NCI-H2171 (cell line): ENCODE measurements around the gene ARHGAP15.
"Not testable (repeated sequence)": the region's sequence is repeated elsewhere in the genome, so short reads cannot be mapped to it uniquely, and the experiment has no call there.

Experiments used
- DNase-seq: peaks from one replicate; lab custom pipeline; 2025; lab: John Stamatoyannopoulos, UW

Gene ARHGAP15

GRCh38 chr2:143529118-143529720 is 400.0 kb downstream of the ARHGAP15 start:
- no peak for DNase-seq

GRCh38 chr2:143530758-143531157 is 401.5 kb downstream of the ARHGAP15 start:
- DNase-seq = no peak

DNA sequence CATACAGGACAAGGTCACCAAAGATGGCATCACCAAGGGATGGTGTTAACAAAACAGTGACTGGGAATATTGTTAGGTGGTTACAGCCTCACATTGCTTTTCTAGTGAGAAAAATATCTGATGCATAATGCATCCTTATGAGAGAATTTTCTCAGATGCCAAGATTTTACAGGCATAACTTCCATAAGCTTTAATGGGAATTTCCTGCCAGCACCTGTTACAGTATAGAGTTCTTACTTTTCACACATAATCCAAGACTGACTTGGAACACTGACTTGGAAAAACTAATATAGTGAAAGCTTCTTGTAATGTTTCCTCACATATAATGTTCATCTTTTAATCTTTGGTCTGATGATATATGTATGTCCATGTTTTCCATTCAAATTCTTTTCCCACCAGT is 402.8 kb downstream of the ARHGAP15 start:
- no peak for DNase-seq

DNA sequence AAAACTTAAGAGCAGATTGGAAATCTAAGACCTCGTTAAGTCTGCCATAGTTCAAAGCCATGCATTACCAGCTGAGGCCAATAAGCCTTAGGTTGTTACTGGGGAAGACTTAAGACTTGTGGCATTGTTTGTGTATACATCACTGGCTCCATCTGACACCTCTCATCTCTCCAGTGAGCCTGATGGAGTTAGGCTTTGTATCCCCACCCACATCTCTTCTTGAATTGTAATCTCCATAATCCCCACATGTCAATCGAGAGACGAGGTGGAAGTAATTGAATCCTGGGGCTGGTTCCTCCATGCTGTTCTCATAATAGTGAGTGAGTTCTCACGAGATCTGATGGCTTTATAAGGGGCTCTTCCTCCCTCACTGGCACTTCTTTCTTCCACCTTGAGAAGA is 404.6 kb downstream of the ARHGAP15 start:
- no peak for DNase-seq

DNA sequence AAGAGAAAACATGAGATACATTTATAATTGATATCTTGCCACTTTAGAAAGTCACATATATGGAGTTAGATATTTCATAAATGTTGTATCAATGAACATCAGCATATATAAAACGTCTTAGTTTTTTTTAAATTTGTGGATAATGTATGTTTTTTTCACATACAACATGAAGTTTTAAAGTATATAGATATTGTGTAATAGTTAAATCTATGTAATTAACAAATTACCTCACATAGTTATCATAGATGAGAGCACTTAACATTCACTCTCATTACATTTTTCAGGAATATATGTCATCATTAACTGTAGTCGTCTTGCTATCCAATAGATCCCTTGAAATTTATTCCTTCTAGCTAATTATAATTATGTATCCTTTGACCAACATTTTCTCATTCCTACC is 406.6 kb downstream of the ARHGAP15 start:
- DNase-seq = no peak

DNA sequence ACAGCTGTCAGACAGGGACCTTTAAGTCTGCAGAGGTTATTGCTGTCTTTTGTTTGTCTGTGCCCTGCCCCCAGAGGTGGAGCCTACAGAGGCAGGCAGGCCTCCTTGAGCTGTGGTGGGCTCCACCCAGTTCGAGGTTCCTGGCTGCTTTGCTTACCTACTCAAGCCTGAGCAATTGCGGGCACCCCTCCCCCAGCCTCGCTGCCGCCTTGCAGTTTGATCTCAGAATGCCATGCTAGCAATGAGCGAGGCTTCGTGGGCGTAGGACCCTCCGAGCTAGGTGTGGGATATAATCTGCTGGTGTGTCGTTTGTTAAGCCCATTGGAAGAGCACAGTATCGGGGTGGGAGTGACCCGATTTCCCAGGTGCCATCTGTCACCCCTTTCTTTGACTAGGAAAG is 412.7 kb downstream of the ARHGAP15 start:
- DNase-seq = not testable (repeated sequence)

- DNase-seq = no peak
These were observed 416.1 kb downstream of the ARHGAP15 start for GRCh38 chr2:143545059-143545948.

DNA sequence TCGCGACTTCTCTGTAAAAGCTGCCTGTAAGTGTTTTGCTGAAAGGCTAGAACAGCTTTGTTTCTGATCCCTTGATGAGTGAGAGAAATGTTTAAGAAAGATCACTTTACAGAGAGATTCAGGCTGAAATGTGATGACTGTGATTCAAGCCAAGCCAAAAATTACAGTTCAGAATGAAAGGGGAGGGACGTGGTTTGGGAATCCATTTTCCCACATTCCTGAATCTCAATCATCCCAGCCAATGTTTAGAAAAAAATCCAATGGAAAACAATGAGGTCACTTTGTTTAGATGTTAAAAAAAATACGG is 416.7 kb downstream of the ARHGAP15 start:
- no peak for DNase-seq

DNA sequence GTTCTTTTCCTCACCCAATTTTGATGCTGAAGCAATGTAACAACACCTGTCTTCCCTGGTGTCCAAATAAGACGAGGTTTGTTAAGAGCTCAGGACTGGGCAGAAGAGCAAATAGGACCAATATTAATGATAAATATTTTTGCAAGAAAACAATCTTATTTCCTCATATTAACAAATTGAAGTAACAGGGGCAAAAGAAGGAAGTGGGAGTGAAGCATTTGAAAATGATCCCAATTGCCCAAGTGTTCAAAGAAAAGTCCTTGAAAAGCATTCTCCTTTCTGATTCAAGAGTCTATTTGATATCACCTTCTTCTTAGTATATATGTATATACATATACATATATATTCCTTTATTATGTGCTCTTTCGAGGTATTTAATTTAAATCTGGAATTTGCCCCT is 418.8 kb downstream of the ARHGAP15 start:
- DNase-seq = no peak

DNA sequence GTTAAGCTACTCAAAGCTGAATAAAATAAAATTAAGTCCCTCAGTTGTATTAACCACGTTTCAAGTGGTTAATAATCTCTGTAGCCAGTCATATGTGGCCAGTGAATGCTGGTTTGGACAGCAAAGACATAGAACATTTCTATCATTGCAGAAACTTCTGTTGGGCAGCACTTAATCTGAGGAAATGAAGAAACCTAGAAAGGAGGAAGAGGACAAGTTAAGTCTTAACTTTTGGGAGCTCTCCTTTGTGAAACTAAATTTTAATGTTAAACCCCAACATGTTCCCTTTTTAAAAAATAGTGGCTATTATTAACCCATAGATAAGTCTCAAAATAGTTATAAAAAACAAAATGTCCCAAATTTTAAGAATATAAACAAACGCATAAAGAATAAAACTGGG is 421.3 kb downstream of the ARHGAP15 start:
- no peak for DNase-seq

DNA sequence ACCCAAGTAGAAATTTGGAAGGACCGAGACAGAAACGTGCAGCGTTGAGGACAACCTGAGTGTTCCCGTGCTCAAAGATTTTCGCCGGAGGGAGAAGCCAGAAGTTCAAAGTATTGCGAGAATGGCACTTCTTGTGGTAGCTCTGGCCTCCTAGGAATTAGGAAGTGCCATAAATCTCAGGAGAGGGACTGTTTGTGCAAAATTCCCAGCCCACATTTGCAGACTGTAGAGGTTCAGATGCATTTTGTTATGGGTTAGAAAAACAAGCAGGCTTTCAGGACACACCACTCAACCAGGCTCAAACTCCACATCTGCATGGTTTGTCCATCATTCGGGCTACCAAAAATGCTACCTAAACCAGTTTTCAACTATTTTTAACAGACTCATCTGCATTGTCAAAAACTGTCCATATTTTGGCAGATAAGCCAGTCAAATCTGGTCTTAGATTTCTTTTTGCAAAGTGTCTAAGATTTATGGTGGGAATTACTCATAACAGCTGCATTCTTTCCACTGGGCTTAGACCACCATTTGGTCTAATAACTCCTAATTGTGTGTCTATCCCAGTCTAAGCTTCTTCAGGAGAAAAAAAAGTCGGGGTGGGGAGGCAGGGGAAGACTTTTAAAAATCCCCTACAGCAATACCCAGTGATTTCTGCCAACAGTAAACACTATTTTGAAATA is 422.9 kb downstream of the ARHGAP15 start:
- DNase-seq = no peak

DNA sequence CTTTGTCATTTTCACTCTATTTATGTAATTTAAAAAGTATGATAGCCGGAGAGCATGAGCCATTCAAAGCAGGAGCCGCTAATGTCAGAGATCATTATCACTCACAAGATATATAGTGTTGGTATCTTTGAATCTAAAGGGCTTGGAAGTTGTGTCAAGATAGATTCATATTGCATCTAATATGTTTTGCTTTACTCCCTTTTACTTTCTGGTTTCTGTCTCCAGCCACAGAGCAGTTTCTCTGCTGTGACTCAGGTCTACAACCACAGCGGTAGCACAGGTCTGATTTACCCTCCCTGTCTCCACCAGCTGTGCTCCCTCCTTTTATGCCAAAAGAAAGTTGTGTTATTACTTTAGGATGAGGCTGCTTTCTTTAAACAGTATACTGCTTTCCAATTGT is 424.0 kb downstream of the ARHGAP15 start:
- no peak for DNase-seq

GRCh38 chr2:143558665-143559064 is 429.4 kb downstream of the ARHGAP15 start:
- DNase-seq = no peak

- DNase-seq = no peak
These were observed 429.9 kb downstream of the ARHGAP15 start for GRCh38 chr2:143559147-143559546.

DNA sequence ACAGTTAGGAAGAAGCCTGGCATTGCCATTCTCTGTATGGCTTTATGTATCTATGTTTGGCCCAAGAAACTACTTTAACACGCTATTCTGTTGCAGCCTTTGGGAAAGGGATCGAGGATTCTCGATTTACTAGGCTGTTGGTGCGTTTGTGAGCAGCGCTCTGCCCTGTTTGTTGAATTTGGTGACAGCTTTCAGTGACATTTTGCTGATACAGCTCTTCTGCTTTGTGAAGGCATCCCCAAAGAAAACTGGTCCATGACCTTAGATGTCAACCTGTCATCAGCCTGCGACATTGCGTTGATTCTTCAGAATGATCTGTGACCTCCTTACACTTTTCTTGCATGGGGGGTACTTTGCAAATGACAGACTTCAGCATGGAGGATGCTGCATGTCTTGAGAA is 431.5 kb downstream of the ARHGAP15 start:
- no peak for DNase-seq

DNA sequence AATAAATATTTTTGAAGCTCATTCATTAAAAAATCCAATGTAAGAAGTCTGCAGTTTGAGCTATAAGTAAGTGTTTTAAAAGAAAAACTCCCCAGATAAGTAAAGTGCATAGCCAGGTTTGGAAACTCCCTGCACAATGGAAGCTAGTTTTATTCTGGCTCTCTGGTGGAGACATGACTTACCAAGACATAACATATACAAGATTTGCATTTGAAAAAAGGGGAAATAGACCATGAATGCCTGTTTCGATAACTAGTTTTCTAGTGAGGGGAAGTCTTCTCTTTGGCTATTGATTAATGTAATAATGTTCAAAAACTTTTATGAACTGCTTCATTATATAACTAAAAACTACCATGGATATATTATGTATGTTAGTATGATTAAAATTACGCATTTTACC is 435.2 kb downstream of the ARHGAP15 start:
- DNase-seq = no peak

GRCh38 chr2:143571747-143572146 is 442.5 kb downstream of the ARHGAP15 start:
- no peak for DNase-seq

- no peak for DNase-seq
These were observed 443.2 kb downstream of the ARHGAP15 start for GRCh38 chr2:143572421-143572820.

- no peak for DNase-seq
These were observed 444.9 kb downstream of the ARHGAP15 start for GRCh38 chr2:143574069-143574468.

DNA sequence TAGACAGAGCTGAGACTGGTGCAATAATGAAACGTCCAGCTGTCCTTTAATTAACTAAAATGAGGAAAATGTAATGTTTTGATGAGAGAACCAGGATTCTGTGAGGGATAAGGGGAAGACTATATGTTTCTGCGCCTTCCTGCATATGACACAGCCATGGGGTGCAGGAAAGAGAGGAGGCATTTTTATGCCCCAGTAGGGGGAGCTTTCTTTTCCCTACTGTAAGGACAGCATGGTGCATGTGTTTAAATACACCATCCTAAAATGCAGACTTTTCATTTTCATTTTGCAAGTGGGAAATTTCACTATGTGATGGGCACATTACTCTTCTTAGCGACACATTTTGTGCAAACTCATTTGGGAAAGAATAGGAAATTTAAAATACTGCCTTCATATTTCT is 446.1 kb downstream of the ARHGAP15 start:
- no peak for DNase-seq

GRCh38 chr2:143577489-143577888 is 448.3 kb downstream of the ARHGAP15 start:
- DNase-seq = no peak

DNA sequence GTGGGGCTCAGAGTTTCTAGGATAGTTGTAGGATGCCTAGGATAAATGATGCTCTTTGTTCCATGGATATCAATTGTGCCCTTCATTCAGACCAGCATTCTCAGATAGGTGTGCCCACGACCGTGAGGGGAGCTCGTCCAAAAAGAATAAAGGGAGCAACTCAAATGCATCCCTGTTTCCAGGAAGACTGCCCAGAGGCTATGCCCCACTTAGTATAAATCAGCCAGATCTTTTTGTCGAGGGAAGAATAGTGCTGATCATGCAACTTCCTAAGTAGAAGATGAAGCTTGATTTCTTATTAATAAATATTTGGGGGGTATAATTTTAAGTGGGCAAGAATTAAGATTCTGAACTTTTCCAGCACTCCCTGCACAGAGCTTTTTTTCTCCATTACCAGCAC is 450.2 kb downstream of the ARHGAP15 start:
- DNase-seq = no peak

DNA sequence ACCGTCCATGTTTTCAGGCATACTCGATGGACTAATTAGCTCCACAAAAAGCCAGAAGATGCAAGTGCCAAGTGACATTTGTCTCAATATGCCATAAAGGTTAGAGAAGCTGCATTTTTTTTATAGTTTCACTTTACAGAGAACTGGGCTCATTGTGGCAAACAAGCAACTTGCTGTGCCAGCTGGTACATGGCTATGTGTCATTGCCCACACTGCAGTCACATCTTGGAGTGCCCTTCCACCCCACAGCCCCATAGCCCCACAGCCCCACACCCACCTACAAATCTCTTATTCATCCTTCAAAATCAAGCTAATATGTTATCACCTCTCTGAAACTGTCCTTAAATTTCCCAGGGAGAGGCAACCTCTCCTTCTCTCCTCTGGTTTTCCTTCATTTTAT is 451.9 kb downstream of the ARHGAP15 start:
- no peak for DNase-seq
